Measurements from ENCODE around the gene KCTD11. TPM values are rescaled to one million over a fixed set of nuclear protein-coding genes. Genes with fewer than 3 reads are reported as not detected.

KCTD11 gene
- total RNA-seq, 4 donors from 2014 or later = 30.3 to 65.4 (median 42.8) TPM

DNA sequence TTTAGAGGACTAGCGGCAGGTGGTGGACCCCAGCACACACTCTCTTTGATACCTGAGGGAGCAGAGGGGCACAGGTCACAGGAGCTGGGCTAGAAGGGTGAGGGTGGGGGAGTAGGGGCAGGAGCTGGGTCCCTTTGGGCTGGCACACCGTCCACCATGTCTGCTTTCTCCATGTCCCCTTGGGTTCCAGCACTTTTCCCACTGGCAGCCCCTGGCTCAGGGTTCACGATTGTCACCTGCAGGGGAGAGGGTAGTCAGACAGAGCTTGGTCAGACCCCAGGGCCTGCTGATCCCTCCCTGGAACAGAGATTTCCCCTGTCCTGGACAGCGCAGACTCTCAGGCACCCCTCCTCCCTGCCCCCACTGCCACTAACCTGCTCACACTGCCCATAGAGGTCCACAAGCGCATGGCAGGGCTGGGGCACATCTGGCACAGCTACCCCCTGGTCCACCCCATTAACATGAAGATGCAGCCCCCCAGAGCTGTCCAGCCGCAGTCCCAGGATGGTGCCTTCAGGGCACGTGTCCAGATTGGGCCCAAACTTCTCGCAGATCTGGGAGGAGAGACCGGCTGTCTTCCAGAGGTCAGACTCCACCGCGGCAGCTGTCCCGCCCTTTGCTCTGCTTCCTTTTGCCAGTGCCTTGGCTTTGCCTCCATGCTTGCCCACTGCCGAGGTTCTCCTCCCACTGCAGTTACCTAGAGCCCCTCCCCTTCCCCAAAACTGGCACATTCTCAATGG, 33.7 kb upstream of the KCTD11 start:
- no peak for TF ChIP-seq POLR2A (IDR thresholded peaks at IDR 0.05)
- TF ChIP-seq, protein P1, sequence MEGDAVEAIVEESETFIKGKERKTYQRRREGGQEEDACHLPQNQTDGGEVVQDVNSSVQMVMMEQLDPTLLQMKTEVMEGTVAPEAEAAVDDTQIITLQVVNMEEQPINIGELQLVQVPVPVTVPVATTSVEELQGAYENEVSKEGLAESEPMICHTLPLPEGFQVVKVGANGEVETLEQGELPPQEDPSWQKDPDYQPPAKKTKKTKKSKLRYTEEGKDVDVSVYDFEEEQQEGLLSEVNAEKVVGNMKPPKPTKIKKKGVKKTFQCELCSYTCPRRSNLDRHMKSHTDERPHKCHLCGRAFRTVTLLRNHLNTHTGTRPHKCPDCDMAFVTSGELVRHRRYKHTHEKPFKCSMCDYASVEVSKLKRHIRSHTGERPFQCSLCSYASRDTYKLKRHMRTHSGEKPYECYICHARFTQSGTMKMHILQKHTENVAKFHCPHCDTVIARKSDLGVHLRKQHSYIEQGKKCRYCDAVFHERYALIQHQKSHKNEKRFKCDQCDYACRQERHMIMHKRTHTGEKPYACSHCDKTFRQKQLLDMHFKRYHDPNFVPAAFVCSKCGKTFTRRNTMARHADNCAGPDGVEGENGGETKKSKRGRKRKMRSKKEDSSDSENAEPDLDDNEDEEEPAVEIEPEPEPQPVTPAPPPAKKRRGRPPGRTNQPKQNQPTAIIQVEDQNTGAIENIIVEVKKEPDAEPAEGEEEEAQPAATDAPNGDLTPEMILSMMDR (IDR thresholded peaks at IDR 0.05) = no peak
- 89 to 95% methylated on average over 13 of the region's 13 CpGs for WGBS, 2 donors
- no peak overlapping the region for H3K4me3 ChIP-seq (ENCODE audit: low read depth, poor library complexity, severe bottlenecking)
- intact Hi-C loops (cut with DNase I; ENCODE audit: low total_unique reads) = no loop called here
- DNase-seq (ENCODE audit: low spot score in 2 of 2) = no peak

DNA sequence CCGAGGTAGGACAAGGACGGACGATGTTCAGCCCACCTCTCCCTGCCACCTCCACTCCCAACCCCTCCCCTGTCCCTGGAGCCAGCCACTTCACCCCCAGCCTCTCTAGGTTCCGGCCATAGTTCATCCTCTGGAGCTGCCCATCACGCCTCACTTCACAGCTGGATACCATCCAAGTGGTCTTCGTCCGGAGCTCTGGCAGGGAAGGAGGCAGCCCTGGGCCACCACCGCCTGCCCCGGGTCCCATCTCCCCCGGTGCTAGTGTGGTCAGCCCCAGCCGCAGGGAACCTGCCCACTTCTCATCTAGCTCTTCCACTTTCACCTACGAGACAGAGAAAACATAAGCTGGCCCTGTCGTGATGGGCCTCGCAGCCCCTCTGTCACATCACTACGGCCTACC, 30.5 kb upstream of the KCTD11 start:
- 91 to 94% methylated on average over 15 of the region's 15 CpGs for WGBS, 2 donors
- intact Hi-C loops (cut with DNase I; ENCODE audit: low total_unique reads) = no loop called here
- TF ChIP-seq, protein P1 (IDR thresholded peaks at IDR 0.05) = no peak
- no peak for TF ChIP-seq POLR2A (IDR thresholded peaks at IDR 0.05)
- DNase-seq (ENCODE audit: low spot score in 2 of 2) = no peak
- no peak overlapping the region for H3K4me3 ChIP-seq (ENCODE audit: low read depth, poor library complexity, severe bottlenecking)

DNA sequence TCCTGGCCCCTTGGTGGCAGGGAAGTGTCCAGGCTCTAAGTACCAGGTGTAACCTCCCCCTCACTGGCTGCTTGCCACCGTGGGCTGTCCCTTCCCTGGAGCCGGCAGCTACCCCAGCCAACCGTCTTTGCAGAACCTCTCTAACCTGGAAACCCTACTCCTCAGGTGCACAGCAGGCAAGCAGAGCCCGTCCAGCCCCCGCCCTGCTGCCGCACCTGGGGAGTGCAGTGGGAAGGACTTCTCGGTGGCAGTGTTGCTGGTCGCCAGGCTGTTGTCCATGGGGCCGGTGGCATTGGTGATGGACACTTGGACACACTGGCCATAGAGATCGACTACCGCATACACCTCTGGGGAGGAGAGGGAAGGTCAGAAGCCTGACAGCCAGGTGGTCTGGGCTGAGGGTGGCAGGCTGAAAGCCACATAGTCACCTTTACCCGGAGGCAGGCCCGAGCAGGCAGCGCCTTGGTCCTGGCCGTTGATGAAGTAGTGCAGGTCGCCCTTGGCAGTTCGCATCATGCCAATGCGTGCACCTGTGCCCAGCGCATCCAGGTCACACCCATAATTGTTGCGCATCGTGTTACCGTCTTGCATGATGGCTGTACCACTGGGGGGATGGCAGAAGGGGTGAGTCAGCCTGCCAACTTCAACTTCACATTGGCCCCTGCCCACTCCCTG, 29.3 kb upstream of the KCTD11 start:
- WGBS, 2 donors = 76 to 83% methylated on average over 20 to 21 of the region's 22 CpGs
- DNase-seq (ENCODE audit: low spot score in 2 of 2) = no peak
- no peak for TF ChIP-seq POLR2A (IDR thresholded peaks at IDR 0.05)
- TF ChIP-seq, protein P1 (IDR thresholded peaks at IDR 0.05) = no peak
- no peak overlapping the region for H3K4me3 ChIP-seq (ENCODE audit: low read depth, poor library complexity, severe bottlenecking)
- intact Hi-C loops (cut with DNase I; ENCODE audit: low total_unique reads) = no loop called here

DNA sequence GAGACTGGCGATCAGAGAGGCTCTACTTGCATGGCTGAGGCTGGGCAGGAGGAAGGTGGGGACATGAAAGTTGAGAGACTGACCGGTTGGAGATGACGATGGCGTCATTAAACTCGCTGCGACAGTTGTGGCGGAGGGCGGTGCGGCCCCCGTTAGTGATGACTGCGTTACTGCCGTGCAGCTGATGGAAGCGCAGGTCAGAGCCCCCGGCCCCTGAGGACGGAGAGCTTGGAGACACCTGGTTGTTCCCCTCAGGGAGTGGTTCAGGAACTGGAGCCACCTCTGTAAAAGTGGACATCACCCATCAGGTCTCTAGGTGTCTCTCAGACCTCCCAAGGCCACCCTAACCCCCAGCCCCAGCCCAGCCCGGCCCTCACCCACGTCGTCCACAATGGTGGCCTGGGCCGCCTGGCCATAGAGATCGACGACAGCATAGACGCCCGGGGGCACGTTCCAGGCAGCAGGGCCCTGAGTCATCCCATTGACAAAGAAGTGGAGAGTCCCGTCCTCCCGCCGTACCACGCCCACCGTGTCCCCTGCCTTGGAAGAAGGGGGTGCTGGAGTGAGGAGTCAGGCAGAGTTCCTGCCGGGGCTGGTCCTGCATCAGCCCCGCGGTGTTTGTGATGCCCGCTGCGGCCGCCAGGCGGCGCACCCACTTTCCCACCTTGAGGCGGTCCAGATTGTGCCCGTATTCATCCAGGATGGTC, 28.1 kb upstream of the KCTD11 start:
- intact Hi-C loops (cut with DNase I; ENCODE audit: low total_unique reads) = no loop called here
- H3K4me3 ChIP-seq (ENCODE audit: low read depth, poor library complexity, severe bottlenecking) = no peak overlapping the region
- TF ChIP-seq, protein P1 (IDR thresholded peaks at IDR 0.05) = peak in 1 of 3 donors; percentile 56
- TF ChIP-seq POLR2A (IDR thresholded peaks at IDR 0.05) = no peak
- DNase-seq (ENCODE audit: low spot score in 2 of 2) = peak in 1 of 2 donors; percentile 42
- WGBS, 2 donors = 58 to 59% methylated on average over 30 to 39 of the region's 39 CpGs

DNA sequence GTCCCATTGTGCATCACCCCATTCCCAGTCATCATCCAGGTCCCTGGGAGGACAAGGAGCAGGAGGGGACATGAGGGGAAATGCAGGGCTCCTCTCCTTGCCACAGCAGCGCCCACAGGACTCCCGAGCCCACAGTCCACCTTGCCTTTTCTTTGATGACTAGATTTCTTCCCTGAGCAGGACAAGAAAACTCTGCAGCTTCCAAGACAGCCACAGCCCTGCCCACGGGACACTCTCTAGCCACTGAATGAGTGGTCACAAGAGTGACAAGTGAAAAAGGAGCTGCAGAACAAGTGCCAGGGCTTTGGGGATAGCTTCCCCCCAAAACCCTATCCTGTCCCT, 27.6 kb upstream of the KCTD11 start:
- 85 to 88% methylated on average over 3 of the region's 3 CpGs for WGBS, 2 donors
- TF ChIP-seq, protein P1 (IDR thresholded peaks at IDR 0.05) = no peak
- no peak for TF ChIP-seq POLR2A (IDR thresholded peaks at IDR 0.05)
- intact Hi-C loops (cut with DNase I; ENCODE audit: low total_unique reads) = no loop called here
- H3K4me3 ChIP-seq (ENCODE audit: low read depth, poor library complexity, severe bottlenecking) = no peak overlapping the region
- no peak for DNase-seq (ENCODE audit: low spot score in 2 of 2)

All from lower leg skin (tissue), 4 donors.